Gastrocnemius medialis (tissue), 4 donors: ENCODE measurements around the gene MX2.

Source experiments
- CTCF ChIP-seq, 5 experiments: fragments of 450-650 bp in 3 of 5; fragments of 200-600 bp in 2 of 5; sonication (generic) in 2 of 5; IDR thresholded peaks in 4 of 5; conservative IDR thresholded peaks in 1 of 5; 1 replicate in 4 of 5; 2 replicates in 1 of 5; pipeline ENCODE4 v1.5.1; 2016 to 2019; ENCODE audit warnings: antibody characterized with exemption in 5 of 5, mild to moderate bottlenecking in 3 of 5, moderate library complexity in 3 of 5
- POLR2A ChIP-seq, 2 donors: fragments of 450-650 bp; IDR thresholded peaks; one replicate each; pipeline ENCODE4 v1.6.1; 2017; ENCODE audit warnings: antibody characterized with exemption in 2 of 2, mild to moderate bottlenecking in 2 of 2, moderate library complexity in 2 of 2

- no peak for TF ChIP-seq CTCF (IDR thresholded peaks at IDR 0.05 in 4 of 5, conservative IDR thresholded peaks at IDR 0.05 in 1 of 5)
- no peak for TF ChIP-seq POLR2A (IDR thresholded peaks at IDR 0.05)
Measured at GRCh38 chr21:41431788-41432548, 70.1 kb downstream of the MX2 start.
